Measurements from ENCODE around the gene KISS1R.

GRCh38 chr19:913080-913748 lies 3.9 kb upstream of the KISS1R start, which contains the start of gene R3HDM4:
- TF ChIP-seq CTCF (IDR thresholded peaks at IDR 0.05; ENCODE audit: low read length), result no peak
- no peak for TF ChIP-seq EZH2 (IDR thresholded peaks at IDR 0.05; ENCODE audit: borderline replicate concordance, low read length)
